Gastroesophageal sphincter (tissue), 3 donors: ENCODE measurements around the gene KCNJ12.

Experiments
- CTCF ChIP-seq, 4 experiments: fragments of 200-600 bp in 2 of 4; fragments of 450-650 bp in 2 of 4; sonication (generic) in 1 of 4; IDR thresholded peaks; one replicate each; pipeline ENCODE4 v1.5.1; 2017 to 2019; ENCODE audit warnings: antibody characterized with exemption in 4 of 4, mild to moderate bottlenecking in 2 of 4, moderate library complexity in 2 of 4
- EP300 ChIP-seq: sonication (generic); formaldehyde crosslinking; IDR thresholded peaks from one replicate; pipeline ENCODE4 v1.6.1; 2017; ENCODE audit warnings: antibody characterized with exemption, mild to moderate bottlenecking

GRCh38 chr17:21356537-21357127, 19.5 kb upstream of the KCNJ12 start:
- TF ChIP-seq EP300 (no peak), CTCF (IDR thresholded peaks at IDR 0.05) (no peak)
